ENCODE results near the gene SMPD1.
A peak's percentile ranks its signal among the peaks of the same experiment; 100 is the strongest.

The SMPD1 gene

GRCh38 chr11:6417907-6418556 lies 27.8 kb downstream of the SMPD1 start:
- DNase-seq: no peak

DNA sequence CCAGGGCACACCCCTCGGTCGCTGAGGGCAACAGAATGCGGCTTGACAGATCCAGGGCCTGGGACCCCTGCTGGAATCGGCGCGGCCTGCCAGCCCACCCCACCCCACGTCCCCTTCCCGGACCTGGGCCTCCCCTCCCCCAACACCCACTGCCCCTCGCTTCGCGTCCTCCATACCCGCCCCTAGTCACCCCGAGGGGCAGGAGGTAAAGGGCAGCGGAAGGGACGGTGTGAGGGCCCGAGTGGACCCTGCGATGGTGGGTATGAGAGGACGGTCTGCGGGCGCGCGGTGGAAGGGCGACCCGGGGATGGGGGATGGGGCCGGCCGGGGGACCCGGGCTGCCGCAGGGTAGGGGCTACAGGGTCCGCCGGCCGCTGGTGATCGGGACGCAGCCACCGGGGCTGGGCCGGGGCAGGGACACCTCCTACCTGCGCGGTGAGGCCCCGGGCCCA lies 28.3 kb downstream of the SMPD1 start:
- DNase-seq: no peak

- peak; percentile 94 for DNase-seq
Observed at GRCh38 chr11:6419009-6419631, 28.8 kb downstream of the SMPD1 start, which contains the start of gene APBB1. Gene APBB1 (minus strand): TSS chr11:6419094. CDS start chr11:6411347, 7,747 bp downstream.

DNA sequence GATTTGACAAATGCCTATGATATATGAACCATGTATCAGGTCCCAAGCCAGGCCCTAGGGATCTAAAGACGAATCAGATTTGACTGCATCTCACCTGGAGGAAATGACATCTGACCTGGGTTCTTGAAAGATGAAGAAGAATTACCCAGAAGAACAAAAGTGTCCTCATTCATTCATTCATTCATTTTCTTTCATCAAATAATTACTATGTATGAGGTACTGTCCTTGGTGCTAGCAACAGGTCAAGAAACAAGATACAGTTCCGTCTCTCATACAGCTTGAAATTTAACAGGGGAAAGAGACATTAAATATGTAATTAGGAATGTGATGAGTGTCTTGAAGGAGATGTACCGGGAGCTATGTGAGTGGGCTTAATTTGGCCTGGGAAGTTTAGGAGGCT lies 30.4 kb downstream of the SMPD1 start:
- DNase-seq: no peak

DNA sequence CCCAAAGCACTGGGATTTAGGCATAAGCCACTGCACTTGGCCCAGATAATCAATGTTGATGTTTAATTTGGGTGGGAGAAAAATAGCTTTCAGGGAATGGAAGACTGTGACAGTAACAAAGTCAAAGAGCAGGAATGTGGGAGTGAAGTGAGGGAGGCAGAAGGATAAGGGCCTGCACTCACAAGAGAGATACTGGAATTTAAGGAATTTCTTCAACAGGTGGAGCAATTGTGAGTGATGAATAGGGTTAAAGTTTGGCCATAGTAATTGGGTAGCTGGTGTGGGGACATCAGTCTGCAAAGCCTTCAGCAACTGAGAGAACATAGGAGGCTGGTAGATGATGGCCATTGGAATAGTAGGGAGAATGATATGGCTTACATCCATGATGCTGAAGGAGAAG lies 37.2 kb downstream of the SMPD1 start:
- no peak for DNase-seq

GRCh38 chr11:6431861-6432260 lies 41.6 kb downstream of the SMPD1 start:
- no peak for DNase-seq

DNA sequence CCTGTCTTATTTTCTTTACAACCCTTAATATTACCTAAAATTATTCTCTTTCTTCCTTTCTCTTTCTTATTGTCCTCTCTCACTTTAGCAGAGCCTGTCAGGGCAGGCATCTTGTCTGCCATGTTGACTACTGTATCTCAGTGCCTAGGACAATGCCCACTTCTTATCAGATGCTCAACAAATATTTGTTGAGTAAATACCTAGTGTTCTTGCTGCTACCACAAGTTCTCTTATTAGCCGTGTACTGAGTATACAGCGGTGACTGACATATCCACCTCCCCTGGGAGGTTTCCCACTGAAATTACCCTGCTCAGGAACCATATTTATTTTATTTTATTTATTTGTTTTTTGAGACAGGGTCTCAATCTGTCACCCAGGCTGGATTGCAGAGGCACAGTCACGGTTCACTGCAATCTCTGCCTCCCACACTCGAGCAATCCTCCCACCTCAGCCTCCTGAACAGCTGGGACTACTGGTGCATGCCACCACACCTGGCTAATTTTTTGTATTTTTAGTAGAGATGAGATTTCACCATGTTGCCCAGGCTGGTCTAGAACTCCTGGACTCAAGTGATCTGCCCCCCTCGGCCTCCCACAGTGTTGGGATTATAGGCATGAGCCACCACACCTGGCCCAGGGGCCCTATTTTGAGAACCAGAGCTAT lies 43.9 kb downstream of the SMPD1 start:
- no peak for DNase-seq

DNA sequence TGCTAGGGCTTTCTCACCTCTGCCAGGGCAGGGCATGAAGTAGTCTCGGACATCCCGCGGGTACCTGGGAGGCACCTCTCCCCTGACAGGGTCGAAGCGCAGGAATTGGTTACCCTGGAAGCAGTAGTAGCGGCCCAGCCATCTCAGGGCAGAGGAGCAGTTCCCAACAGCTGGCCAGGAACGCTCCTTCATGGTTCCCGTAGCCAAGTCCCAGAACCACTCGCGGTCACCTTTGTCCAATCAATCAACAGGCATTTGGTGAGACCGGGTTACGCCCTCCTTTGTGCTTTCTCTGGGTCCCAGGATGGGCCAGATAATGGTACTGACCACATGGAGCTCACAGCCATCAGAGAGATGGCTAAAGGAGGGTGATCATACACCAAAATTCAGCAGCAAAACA lies 47.1 kb downstream of the SMPD1 start:
- DNase-seq: no peak

GRCh38 chr11:6437993-6438392 lies 47.7 kb downstream of the SMPD1 start:
- no peak for DNase-seq

DNA sequence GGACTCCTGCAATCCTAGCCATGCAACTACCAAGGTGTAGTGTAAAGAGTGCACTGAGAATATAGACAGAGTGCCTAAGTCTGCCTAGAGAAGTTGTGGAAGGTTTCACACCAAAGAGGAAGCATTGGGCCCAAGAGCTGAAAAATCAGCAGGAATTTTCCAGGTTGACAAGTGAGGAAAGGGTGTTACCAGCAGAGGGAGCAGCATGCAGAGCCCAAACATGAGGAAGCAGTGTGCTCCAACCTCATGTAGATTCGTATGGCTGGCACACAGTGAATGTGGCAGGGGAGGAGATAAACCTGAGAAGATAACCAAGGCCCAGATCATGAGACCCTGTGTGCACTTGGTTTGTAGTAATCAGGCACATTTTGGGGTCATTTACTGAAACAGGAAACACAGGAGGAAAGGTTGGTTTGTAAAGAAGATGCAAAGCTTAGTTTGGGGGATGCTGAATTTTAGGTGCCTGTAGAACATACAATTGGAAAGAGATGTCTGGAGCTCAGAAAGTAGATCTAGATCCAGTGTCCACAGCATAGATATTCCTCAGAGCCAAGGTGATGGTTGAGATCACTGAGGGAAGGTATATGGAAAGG lies 48.8 kb downstream of the SMPD1 start:
- peak; percentile 70 for DNase-seq

DNA sequence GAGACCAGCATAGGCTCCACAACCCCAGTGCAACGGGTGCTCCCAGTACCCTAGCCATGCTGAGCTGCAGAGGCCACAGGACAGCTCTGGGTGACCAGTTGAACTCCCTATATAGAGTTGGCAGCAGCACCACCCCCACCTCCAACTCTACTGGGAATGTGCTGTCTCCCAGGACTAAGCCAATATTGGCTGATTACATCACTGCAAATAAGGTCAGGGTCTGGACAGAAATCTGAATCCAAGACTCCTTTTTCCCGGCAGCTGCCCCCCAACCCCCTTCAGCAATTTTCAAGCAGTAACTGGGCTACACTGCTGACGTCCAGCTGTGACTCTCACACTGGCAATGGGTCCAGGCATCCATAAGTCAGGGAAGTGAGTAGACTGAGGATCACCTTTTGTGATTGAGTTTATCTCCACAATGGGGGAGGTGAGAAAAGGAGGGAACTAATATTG lies 50.7 kb downstream of the SMPD1 start, which contains the start of gene HPX:
HPX (minus strand) TSS at position 82 of the 453 bp plus-strand sequence; CDS start at position 58, 24 bp downstream.
- no peak for DNase-seq

- no peak for DNase-seq
Observed at GRCh38 chr11:6442441-6442840, 52.2 kb downstream of the SMPD1 start.

DNA sequence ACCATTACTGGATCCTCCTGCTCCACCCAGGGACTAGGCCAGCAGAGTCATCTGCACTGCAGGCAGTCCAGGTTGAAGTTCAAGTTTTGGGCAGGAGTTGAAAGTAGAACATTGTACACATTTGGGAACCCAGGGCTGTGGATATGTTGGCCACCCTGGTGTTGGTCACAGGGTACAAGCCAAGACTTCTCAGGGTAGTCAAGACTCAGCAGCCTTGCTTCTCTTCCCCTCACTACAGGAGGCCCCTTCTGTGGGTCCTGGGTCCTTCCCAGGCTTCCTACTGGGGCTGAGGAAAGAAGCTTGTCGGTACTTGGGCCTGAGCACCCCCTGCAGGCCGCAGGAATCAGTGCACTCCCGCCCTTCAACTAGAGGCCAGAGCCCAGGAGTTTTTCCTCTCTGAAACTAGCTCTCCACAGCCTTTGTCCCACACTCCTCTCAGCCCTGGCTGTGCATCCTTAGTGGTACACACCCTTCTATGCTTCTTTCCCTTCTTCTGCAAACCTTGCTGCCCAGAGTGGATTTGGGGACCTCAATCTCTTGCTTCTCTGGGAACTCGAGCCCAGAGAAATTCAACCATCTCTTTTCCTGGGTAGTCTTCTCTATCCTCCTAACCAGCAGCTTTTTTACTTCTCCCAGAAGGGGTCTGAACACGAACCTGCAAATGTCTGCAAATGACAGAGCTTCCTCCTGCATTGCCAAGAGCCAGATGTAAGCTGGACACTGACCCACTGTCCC lies 53.2 kb downstream of the SMPD1 start:
- peak; percentile 71 for DNase-seq
